ENCODE measurements around the gene INPP5A.
"Not testable (repeated sequence)": the region's sequence is repeated elsewhere in the genome, so short reads cannot be mapped to it uniquely, and the experiment has no call there.

INPP5A gene

DNA sequence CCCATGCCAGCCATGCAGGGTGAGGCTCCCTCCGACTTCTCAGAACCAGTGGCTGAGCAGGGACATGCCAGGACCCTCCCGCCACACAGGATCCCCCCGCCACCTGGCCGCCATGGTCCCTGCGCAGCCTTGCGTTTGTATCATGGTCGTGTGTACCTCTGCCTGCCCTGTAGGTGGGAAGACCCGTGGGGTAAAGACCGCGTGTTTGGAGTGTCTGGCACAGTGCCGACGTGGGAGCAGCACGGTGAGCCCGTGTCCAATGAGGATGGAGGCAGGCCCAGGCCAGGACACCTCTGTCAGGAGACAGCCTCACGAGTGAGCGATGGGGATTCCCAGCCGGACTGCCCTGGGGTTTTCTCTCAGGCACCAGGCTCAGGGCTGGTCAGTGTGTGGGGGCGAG is 216.5 kb downstream of the INPP5A start:
- FAIRE-seq: no peak

DNA sequence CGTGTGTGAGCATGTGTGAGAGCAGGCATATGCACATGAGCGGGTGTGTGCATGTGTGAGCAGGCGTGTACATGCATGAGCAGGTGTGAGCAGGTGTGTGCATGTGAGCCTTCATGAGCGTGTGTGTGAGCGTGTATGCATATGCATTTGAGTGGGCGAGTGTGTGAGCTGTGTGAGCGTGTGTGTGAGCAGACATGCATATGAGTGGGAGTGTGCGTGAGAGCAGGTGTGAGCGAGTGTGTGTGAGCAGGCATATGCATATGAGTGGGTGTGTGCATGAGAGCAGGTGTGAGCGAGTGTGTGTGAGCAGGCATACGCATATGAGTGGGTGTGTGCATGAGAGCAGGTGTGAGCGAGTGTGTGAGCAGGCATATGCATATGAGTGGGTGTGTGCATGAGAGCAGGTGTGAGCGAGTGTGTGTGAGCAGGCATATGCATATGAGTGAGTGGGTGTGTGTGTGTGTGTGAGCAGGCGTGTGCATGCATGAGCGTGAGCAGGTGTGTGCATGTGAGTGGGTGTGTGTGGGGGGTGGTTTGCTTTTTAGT is 217.7 kb downstream of the INPP5A start:
- FAIRE-seq (no peak), DNase-seq (ENCODE audit: extremely low spot score, insufficient read length, low read depth) (no peak)

More for the DNA sequence above, 216.5 kb downstream of the INPP5A start:
- DNase-seq (ENCODE audit: extremely low spot score, insufficient read length, low read depth): no peak

DNA sequence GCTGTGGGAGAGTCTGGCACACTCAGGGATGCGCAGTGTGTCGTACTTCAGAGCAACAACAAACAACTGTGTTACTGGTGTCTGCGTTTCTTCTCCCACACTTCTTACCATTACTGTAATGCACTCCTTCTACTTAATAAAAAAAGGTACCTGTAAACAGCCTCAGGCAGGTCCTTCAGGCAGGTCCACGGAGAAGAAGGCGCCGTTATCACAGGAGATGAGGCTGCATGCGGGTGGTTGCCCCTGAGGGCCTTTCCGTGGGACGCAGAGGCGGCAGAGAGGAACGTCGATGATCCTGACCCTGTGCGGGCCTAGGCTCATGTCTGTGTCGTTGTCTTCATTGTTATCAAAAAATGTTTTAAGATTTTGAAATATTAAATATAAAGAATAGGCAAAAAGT is 219.0 kb downstream of the INPP5A start:
- DNase-seq (ENCODE audit: extremely low spot score, insufficient read length, low read depth): no peak
- no peak for FAIRE-seq

DNA sequence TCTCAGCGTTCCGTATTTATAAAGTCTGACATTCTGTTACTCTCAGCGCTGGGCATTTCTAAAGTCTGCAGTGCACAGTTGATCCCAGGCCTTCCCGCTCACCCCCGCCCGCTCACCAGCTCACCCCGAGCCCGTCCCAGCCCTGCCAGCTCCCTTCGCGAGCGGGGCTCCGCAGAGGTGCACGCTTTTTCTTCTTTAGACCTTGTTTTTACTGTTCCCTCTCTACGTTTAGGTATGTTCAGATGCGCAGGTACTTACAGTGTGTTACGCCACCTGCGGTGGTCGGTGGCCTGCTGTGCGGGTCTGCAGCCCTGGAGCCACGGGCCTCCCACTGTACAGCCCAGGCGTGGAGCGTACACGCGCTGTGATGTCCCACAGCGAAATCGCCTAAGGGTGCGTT is 219.6 kb downstream of the INPP5A start:
- no peak for FAIRE-seq

DNA sequence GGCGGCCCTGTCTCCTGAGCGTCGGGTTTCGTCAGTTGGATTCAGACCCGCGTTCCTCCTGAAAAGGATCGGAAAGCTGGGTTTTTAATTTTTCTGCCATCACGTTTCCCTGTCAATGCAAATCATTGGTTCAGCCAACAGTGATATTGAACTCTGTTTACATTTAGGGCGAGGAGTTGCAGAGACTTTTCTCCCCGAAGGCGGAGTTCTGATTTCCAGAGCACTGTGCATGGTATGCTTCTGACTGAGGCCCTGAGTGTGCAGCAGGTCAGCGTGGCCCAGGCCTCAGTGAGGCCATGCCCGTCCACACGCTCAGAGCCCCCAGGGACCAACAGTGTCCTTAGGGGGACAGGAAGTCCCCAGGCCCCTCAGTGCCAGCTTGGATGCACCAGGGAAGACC is 221.3 kb downstream of the INPP5A start:
- no peak for DNase-seq (ENCODE audit: extremely low spot score, insufficient read length, low read depth)

More for the DNA sequence above, 219.6 kb downstream of the INPP5A start:
- DNase-seq (ENCODE audit: extremely low spot score, insufficient read length, low read depth): no peak

DNA sequence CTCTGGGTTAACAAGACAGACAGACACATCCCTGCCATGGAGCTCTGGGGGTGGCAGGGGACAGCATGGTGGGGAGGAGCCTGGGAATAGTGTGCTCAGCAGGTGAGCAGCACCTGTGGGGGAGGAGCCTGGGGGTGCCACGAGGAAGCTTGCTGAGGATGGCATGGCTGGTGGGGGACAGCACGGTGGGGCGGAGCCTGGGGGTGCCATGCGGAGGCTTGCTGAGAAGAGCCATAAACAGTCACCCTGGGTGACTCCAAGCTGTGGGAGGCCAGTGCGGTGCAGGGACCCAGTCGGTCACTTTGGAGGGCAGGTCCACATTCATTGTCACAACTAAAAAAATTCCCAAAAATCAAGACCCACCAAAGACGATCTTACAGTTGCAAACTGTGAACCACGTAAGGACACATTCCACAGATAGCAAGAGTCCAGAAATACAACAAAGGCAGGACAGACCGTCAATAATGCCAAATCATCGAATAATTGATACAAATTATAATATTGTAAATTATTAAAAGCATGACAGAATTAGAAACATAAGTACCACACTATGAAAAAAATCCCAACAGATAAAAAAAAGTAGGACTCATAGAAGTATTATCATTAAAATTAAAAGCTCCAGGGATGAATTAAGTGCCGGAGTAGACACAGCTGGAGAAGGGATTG is 223.9 kb downstream of the INPP5A start:
- DNase-seq (ENCODE audit: extremely low spot score, insufficient read length, low read depth) (no peak), FAIRE-seq (no peak)

More for the DNA sequence above, 221.3 kb downstream of the INPP5A start:
- FAIRE-seq: no peak

DNA sequence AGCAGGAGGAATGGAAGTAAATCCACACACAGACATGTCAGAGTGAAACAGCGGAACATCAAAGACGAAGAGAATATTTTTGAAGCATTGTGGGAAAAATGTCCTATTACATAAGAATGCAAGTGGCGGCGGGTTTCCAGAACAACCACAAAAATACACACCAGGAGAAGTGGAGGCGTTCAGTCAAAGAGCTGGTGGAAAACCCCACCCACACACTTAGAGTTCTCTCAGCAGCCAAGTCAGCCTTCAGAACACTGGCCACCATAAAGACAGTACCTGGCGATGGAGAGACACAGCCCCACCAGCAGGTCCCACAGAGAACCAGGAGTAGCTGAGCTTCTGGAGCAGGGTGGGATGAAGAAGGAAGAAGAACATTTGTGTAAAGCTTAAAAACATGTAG is 224.7 kb downstream of the INPP5A start:
- DNase-seq (ENCODE audit: extremely low spot score, insufficient read length, low read depth): no peak
- FAIRE-seq: no peak

DNA sequence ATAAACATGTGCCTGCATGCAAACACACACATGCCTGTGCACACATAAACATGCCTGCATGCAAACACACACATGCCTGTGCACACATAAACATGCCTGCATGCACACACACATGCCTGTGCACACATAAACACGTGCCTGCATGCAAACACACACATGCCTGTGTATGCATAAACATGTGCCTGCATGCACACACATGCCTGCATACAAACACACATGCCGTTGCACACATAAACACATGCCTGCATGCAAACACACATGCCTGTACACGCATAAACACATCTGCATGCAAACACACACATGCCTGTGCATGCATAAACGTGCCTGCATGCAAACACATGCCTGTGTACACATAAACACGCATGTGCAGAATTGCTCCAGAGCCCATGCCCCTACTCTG is 226.0 kb downstream of the INPP5A start:
- no peak for FAIRE-seq

DNA sequence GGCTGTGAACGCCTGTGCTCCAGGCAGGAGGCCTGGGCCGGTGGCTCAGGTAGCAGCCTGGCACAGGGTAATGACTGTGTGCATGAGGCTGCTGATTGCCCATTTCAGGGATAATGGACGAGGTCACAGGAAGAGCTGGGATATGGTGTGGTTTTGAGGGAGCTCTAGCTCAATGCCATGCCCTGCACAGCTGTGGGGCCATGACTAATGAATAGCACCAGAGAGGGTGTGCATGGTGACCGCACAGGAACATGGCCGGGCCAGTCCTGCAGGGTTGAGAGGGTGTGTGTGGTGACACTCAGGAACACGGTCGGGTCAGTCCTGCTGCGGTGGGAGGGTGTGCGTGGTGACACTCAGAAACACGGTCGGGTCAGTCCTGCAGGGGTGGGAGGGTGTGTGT is 226.5 kb downstream of the INPP5A start:
- DNase-seq (ENCODE audit: extremely low spot score, insufficient read length, low read depth) (no peak), FAIRE-seq (no peak)

More for the DNA sequence above, 226.0 kb downstream of the INPP5A start:
- no peak for DNase-seq (ENCODE audit: extremely low spot score, insufficient read length, low read depth)

DNA sequence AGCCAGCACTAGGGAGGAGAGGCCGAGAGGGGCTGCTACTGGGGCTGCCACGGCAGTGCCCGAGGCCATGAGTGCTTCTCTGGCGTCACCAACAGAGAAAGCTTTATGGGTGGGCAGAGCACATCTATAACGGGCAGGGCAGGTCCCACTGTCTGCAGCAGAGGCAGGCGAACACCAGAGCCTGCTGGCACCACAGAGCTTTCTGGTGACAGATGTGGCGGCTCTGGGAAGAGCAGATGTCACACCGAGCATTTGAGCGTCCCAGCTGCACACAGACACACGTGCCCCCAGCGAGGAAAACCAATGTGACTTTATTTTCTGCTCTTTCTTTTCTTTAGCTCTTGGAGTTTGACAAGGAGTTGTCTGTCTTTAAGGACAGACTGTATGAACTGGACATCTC is 227.8 kb downstream of the INPP5A start:
- no peak for DNase-seq (ENCODE audit: extremely low spot score, insufficient read length, low read depth)
- FAIRE-seq: no peak

DNA sequence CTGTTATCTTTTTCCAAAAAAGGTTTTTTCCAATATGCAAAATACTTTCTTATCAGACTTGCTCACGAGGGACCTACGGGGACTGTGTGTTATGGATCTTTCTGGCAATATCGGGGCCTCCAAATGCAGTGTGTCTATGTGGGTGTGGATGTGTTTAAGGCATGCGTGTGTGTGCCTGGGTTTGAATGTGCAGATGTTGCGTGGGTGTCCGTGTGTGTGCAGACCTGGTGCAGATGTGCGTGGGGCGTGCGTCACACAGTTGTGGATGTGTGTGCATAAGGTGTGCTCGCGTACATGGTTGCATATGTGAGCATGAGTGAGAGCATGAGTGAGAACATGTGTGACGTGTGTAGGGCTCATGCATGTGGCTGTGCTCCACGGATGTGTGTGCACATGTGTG is 228.7 kb downstream of the INPP5A start:
- DNase-seq (ENCODE audit: extremely low spot score, insufficient read length, low read depth) (no peak), FAIRE-seq (no peak)

DNA sequence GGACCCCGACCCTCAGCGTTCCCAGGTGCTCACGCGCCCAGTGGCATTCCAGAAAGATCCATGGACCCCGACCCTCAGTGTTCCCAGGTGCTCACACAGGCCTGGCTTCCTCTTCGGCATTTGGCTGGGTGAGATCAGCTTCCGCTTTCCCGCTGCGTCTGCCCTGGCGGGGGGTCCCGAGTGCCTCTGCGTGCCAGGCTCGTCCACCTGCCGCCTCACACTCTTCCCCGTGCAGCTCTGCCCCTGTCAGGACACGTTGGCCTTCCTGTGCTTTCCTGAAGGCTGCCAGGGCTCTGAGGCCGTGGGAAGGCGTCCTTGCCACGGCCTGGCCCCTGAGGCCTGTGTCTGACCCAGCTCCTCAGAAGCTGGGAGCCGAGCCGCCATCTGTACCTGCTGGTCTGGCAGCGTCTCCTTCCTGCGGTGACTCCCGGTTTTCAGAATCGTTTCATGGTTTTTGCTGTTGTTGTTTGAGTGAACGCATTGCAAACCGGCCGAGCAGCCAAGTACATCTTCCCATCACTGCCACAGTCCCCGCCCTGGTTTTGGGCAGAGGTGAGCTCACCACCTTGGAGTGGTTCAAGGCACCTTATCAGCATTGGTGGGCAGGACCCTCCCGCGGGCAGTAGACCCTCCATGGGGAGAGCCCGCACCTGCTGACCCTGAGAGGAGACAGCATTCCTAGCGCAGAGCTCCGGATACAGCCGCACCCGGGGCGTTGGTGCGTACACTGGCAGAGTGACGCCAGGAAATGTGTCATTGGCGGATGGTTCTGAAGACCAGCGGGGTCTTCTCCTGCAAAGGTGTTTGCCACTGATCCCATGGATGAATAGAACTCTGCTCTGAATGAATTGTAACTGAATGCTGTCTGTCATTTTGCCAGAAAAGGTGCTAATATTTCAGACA is 231.0 kb downstream of the INPP5A start:
- FAIRE-seq: no peak

DNA sequence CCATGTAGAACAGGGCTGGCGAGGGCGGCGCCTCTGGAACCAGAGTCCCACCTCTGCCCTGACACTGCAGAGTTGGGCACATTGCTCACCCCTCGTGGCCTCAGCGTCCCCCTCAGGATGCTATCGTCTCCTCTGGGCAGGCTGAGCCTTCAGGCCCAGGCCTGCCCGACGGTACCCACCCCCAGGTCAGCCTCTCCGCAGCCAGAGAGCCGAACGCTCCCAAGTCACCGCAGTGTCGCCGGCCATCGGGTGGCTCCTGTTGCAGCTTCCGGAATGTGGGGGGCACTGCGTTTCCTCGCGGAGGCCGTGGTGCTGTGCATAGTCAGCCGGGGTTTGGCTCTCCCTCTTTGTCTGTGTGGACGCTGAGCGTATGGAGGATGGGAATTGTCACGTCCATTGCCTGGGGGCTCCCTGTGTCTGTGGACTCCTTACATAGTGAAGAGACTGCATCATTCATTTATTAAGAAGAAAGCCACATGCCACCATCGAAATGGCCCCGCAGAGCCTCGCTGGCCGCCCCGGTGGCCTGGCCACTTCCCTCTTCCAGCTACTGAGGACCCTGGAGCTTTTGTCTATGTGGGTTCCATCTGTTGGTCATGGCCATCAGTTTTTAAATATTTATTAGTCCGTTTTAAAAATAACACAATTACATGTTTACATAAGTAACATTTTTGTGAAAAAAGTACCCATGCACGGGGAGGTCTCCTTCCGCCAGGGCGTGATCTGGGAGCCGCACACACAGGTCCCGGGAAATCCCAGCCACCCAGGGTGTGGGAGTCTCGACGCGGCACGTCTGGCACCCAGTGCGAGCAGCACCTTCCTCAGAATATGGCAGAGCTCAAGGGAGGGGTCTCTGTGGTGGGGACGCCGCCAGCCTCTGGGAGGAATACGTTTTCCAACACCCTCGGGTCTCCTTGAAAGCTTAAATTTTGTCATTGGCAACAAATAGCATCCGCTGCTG is 232.8 kb downstream of the INPP5A start:
- no peak for FAIRE-seq
- no peak for DNase-seq (ENCODE audit: extremely low spot score, insufficient read length, low read depth)

More for the DNA sequence above, 231.0 kb downstream of the INPP5A start:
- DNase-seq (ENCODE audit: extremely low spot score, insufficient read length, low read depth): no peak

DNA sequence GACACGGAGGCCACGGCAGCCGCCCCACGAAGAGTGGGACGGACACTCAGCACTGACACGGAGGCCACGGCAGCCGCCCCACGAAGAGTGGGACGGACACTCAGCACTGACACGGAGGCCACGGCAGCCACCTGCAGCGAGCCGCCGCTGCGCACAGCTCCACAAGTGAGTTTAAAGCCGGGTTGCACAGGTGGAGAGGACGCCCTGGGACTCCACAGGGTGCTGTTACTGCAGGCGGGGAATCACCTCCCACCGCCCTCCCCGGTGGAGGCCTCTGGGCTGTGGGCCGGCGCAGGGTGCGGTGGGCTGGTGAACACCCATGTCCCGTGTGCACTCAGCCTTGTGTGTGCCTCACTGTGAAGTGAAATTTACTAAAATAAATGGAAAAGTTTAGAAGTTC is 235.2 kb downstream of the INPP5A start:
- not testable (repeated sequence) for DNase-seq (ENCODE audit: extremely low spot score, insufficient read length, low read depth); FAIRE-seq

DNA sequence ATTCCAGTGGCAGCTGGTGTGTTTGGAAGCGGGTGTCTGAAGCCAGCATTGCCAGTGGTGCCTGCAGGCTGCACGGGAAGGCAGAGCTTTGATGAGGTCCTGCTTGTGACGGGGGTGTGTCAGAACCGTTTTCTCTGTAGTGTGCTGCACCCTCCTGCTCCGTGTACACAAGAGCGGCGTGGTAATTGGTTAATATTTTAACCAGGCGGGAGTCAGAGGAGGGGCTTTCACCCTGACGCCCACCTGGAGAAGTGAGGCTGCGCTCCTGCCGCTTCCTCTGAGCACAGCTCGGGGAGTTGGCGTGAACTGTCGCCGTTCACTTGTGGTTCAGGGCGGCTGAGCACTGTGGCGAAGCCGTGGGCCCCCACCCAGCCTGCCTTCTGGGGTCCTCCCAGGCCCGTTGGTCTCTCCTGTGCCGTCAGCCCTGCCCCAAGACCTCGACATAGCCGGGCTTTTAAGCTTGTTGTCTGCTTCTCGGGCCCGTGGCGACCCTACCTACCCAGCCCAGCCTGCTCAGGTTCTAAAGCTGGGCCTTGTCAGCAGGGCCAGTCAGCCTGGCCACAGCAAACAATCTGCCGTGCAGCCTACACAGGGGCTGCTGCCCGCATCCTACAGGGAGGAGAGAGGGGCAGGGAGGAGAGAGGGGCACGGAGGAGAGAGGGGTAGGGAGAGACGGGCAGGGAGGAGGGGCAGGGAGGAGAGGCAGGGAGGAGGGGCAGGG is 236.8 kb downstream of the INPP5A start:
- no peak for DNase-seq (ENCODE audit: extremely low spot score, insufficient read length, low read depth)
- FAIRE-seq: no peak

DNA sequence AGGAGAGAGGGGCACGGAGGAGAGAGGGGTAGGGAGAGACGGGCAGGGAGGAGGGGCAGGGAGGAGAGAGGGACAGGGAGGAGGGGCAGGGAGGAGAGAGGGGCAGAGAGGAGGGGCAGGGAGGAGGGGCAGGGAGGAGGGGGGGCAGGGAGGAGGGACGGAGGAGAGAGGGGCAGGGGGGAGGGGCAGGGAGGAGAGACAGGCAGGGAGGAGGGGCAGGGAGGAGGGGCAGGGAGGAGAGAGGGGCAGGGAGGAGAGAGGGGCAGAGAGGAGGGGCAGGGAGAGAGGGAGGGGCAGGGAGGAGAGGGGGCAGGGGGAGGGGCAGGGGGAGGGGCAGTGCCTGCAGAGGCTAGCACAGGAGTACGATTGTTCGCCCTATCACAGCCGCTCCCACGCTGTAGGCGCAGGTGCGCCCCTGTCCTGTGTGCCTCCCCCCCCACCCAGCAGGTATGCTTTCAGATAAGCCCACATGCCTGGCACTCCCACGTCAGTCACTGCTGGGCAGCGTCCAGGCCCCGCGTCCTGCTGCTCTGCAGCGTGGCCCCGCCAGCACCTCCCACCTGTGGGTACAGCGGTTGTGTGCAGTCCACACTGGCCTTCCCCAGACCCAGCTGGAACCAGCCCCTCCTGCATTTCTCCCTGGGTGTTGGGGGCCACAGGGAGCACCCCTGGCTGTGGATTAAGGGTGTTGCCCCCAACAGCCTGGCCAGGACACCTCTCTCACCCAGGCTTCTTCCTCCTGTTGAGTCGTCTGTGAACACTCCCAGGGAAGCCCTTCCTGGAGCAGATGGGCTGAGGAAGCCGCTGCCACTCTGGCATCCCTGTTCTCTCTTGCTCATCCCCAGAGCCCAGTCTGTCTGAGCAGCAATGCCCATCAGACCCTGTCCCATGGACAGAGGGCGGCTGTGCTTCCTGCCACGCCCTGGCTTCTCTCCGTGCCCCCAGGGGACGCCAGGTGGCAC is 237.6 kb downstream of the INPP5A start:
- no peak for DNase-seq (ENCODE audit: extremely low spot score, insufficient read length, low read depth)
- FAIRE-seq: no peak

DNA sequence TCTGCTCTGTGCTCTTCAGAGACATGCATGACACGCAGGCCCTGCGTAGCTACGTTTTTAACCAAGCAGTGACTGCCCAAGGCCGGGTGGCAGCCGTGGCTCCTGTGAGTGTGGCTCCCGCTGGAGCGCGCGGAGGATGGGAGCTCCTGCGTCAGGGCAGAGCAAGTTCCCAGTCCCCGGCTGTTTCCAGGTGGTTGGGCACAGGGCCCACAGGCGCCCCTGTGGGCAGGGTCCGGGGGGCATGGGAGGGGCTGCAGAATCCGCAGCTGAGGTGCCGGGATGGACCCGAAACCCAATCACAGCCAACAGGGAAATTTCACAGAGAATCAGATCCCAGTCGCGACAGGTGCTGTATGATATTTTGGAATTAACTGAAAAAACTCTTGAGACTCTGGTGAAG is 238.6 kb downstream of the INPP5A start:
- DNase-seq (ENCODE audit: extremely low spot score, insufficient read length, low read depth) (no peak), FAIRE-seq (no peak)

DNA sequence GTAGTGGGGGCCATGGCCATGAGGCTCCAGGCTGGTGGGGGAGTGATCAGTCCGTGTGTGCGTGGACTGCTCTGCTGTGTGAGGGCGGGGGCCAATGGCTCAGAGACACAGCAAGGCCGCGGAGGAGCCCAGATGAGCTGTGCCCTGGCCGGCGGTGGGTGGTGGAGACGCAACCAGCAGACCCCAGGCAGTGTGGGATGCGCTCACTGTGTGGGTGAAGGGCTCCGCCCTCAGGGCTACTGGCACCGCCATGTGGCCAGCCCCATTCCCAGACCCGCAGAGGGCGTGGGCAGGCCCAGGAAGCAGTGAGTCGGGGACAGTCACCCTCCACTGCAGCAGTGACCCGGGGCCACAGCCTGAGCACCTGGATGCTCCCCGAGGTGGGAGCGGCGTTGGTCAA is 239.2 kb downstream of the INPP5A start:
- no peak for DNase-seq (ENCODE audit: extremely low spot score, insufficient read length, low read depth)
- no peak for FAIRE-seq

All from GM18507 (cell line).